WTC11 (cell line): ENCODE results near the gene NCSTN. TPM values are rescaled to one million over a fixed set of nuclear protein-coding genes. Genes with fewer than 3 reads are reported as not detected.

Source experiments
- ATAC-seq: fragments of 200-7000 bp; cut with Tn5 transposase; 2 replicates; pipeline ENCODE4 v1.10.0; 2021; ENCODE audit warnings: mild to moderate bottlenecking, moderate library complexity
- CTCF ChIA-PET: fragments of 300-600 bp; sonication (Branson Sonifier 250); formaldehyde crosslinking; loops from one replicate; lab custom pipeline; 2021; ENCODE audit warnings: antibody characterized with exemption; lab: Charles Lee
- POLR2A ChIA-PET: fragments of 350-600 bp; sonication (Branson Sonifier 250); formaldehyde crosslinking; loops from one replicate; lab custom pipeline; 2021; ENCODE audit warnings: antibody characterized with exemption; lab: Charles Lee
- DNase-seq: peaks from one replicate; pipeline ENCODE4 v3.0.0; 2021; ENCODE audit warnings: low spot score
- H3K27ac Mint-ChIP-seq: 2 replicates; pipeline ENCODE4 v1.8.0; 2021; ENCODE audit warnings: mixed read lengths
- H3K27me3 Mint-ChIP-seq: 2 replicates; pipeline ENCODE4 v1.8.0; 2021; ENCODE audit warnings: low read depth, mild to moderate bottlenecking, moderate library complexity, mixed read lengths
- H3K36me3 Mint-ChIP-seq: 2 replicates; pipeline ENCODE4 v1.8.0; 2021; ENCODE audit warnings: mixed read lengths
- H3K4me1 Mint-ChIP-seq: 2 replicates; pipeline ENCODE4 v1.8.0; 2022; ENCODE audit warnings: mixed read lengths
- H3K4me3 Mint-ChIP-seq: 2 replicates; pipeline ENCODE4 v1.8.0; 2021; ENCODE audit warnings: mild to moderate bottlenecking, moderate library complexity, mixed read lengths
- H3K9me3 Mint-ChIP-seq: 2 replicates; pipeline ENCODE4 v1.8.0; 2021; ENCODE audit warnings: mixed read lengths
- CREM ChIP-seq: sonication (generic); formaldehyde crosslinking; IDR thresholded peaks from 2 replicates; pipeline ENCODE4 v1.8.1; 2022; ENCODE audit warnings: mild to moderate bottlenecking, missing genetic modification reagents, moderate library complexity
- EMX1 ChIP-seq: fragments of 250-450 bp; sonication (Bioruptor Pico); IDR thresholded peaks from 2 replicates; pipeline ENCODE4 v1.8.0; 2021; ENCODE audit warnings: mild to moderate bottlenecking
- ETV6 ChIP-seq: sonication (generic); formaldehyde crosslinking; IDR thresholded peaks from 2 replicates; pipeline ENCODE4 v1.8.1; 2022; ENCODE audit warnings: mild to moderate bottlenecking, missing genetic modification reagents
- HMGA2 ChIP-seq: fragments of 250-450 bp; sonication (Bioruptor Pico); IDR thresholded peaks from 2 replicates; pipeline ENCODE4 v1.4.0; 2021; ENCODE audit warnings: mild to moderate bottlenecking, moderate library complexity
- KAT7 ChIP-seq: sonication (generic); formaldehyde crosslinking; IDR thresholded peaks from 2 replicates; pipeline ENCODE4 v1.8.1; 2023; ENCODE audit warnings: missing genetic modification reagents, mild to moderate bottlenecking, borderline replicate concordance
- SMAD4 ChIP-seq: sonication (generic); formaldehyde crosslinking; IDR thresholded peaks from 2 replicates; pipeline ENCODE4 v1.8.0; 2022; ENCODE audit warnings: mild to moderate bottlenecking, missing genetic modification reagents
- SOX15 ChIP-seq: fragments of 250-450 bp; sonication (Bioruptor Pico); IDR thresholded peaks from 2 replicates; pipeline ENCODE4 v1.9.0; 2021; ENCODE audit warnings: mild to moderate bottlenecking
- SP1 ChIP-seq: sonication (generic); formaldehyde crosslinking; conservative IDR thresholded peaks from 2 replicates; pipeline ENCODE4 v1.8.1; 2022; ENCODE audit warnings: missing genetic modification reagents
- TP53 ChIP-seq: sonication (generic); formaldehyde crosslinking; IDR thresholded peaks from 2 replicates; pipeline ENCODE4 v1.8.1; 2023; ENCODE audit warnings: mild to moderate bottlenecking, missing genetic modification reagents
- ZNF138 ChIP-seq: sonication (generic); formaldehyde crosslinking; conservative IDR thresholded peaks from 2 replicates; pipeline ENCODE4 v1.8.1; 2022; ENCODE audit warnings: mild to moderate bottlenecking, moderate library complexity, missing genetic modification reagents
- ZNF232 ChIP-seq: sonication (generic); formaldehyde crosslinking; IDR thresholded peaks from 2 replicates; pipeline ENCODE4 v1.8.0; 2022; ENCODE audit warnings: mild to moderate bottlenecking, missing genetic modification reagents
- ZNF317 ChIP-seq: sonication (generic); formaldehyde crosslinking; IDR thresholded peaks from 2 replicates; pipeline ENCODE4 v1.8.1; 2023; ENCODE audit warnings: low read depth, mild to moderate bottlenecking, moderate library complexity, missing genetic modification reagents, borderline replicate concordance
- ZNF416 ChIP-seq: fragments of 250-450 bp; sonication (Bioruptor Pico); IDR thresholded peaks from 2 replicates; pipeline ENCODE4 v1.9.0; 2021; ENCODE audit warnings: mild to moderate bottlenecking, inconsistent platforms
- ZNF671 ChIP-seq: fragments of 250-450 bp; sonication (Bioruptor Pico); IDR thresholded peaks from 2 replicates; pipeline ENCODE4 v1.8.0; 2021; ENCODE audit warnings: mild to moderate bottlenecking
- total RNA-seq: library from RNA; stranded (reverse); gene quantifications from 3 replicates; pipeline ENCODE4 v1.2.3, GENCODE V29; 2021
- TF ChIP-seq, protein P1 (sequence below): sonication (generic); formaldehyde crosslinking; IDR thresholded peaks from 2 replicates; pipeline ENCODE4 v1.8.1; 2023; ENCODE audit warnings: mild to moderate bottlenecking, moderate library complexity, missing genetic modification reagents
- TF ChIP-seq, protein P2 (sequence below): sonication (generic); formaldehyde crosslinking; conservative IDR thresholded peaks from 2 replicates; pipeline ENCODE4 v1.8.1; 2023; ENCODE audit warnings: mild to moderate bottlenecking, low read depth, missing genetic modification reagents, moderate library complexity
- TF ChIP-seq, protein P3 (sequence below): sonication (generic); formaldehyde crosslinking; IDR thresholded peaks from 2 replicates; pipeline ENCODE4 v1.8.1; 2023; ENCODE audit warnings: mild to moderate bottlenecking, missing genetic modification reagents
- TF ChIP-seq, protein P4 (sequence below): fragments of 250-450 bp; sonication (Bioruptor Pico); IDR thresholded peaks from 2 replicates; pipeline ENCODE4 v2.1.2; 2022; ENCODE audit warnings: mild to moderate bottlenecking, moderate library complexity
- TF ChIP-seq, protein P5 (sequence below): fragments of 250-450 bp; sonication (Bioruptor Pico); IDR thresholded peaks from 2 replicates; pipeline ENCODE4 v1.9.0; 2021; ENCODE audit warnings: moderate library complexity, mild to moderate bottlenecking, inconsistent platforms, borderline replicate concordance
- TF ChIP-seq, protein P6 (sequence below): fragments of 250-450 bp; sonication (Bioruptor Pico); conservative IDR thresholded peaks from 2 replicates; pipeline ENCODE4 v1.9.0; 2021; ENCODE audit warnings: mild to moderate bottlenecking

The NCSTN gene
- total RNA-seq, 1 experiment from 2014 or later: 72.7 TPM

DNA sequence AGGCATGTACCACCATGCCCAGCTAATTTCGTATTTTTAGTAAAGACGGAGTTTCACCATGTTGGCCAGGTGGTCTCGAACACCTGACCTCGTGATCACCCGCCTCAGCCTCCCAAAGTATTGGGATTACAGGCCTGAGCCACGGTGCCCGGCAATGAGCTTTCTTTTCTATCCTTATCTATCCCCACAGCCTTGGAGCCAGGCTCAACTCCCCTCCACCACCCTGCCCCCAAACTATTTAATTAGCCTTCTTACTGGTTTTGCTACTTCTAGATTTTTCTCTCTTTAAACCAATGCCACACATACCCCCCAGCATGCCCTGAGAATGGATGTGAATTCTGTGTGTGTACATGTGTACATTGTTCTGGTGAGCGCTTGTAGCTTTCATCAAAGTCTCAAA, 51.5 kb downstream of the NCSTN start (continued):
- TF ChIP-seq, protein P1, sequence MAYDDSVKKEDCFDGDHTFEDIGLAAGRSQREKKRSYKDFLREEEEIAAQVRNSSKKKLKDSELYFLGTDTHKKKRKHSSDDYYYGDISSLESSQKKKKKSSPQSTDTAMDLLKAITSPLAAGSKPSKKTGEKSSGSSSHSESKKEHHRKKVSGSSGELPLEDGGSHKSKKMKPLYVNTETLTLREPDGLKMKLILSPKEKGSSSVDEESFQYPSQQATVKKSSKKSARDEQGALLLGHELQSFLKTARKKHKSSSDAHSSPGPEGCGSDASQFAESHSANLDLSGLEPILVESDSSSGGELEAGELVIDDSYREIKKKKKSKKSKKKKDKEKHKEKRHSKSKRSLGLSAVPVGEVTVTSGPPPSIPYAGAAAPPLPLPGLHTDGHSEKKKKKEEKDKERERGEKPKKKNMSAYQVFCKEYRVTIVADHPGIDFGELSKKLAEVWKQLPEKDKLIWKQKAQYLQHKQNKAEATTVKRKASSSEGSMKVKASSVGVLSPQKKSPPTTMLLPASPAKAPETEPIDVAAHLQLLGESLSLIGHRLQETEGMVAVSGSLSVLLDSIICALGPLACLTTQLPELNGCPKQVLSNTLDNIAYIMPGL (CRISPR knock-in tag): no peak
- TF ChIP-seq EMX1 (no peak), TP53 (no peak)
- TF ChIP-seq, protein P2, sequence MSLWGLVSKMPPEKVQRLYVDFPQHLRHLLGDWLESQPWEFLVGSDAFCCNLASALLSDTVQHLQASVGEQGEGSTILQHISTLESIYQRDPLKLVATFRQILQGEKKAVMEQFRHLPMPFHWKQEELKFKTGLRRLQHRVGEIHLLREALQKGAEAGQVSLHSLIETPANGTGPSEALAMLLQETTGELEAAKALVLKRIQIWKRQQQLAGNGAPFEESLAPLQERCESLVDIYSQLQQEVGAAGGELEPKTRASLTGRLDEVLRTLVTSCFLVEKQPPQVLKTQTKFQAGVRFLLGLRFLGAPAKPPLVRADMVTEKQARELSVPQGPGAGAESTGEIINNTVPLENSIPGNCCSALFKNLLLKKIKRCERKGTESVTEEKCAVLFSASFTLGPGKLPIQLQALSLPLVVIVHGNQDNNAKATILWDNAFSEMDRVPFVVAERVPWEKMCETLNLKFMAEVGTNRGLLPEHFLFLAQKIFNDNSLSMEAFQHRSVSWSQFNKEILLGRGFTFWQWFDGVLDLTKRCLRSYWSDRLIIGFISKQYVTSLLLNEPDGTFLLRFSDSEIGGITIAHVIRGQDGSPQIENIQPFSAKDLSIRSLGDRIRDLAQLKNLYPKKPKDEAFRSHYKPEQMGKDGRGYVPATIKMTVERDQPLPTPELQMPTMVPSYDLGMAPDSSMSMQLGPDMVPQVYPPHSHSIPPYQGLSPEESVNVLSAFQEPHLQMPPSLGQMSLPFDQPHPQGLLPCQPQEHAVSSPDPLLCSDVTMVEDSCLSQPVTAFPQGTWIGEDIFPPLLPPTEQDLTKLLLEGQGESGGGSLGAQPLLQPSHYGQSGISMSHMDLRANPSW (CRISPR knock-in tag): no peak

DNA sequence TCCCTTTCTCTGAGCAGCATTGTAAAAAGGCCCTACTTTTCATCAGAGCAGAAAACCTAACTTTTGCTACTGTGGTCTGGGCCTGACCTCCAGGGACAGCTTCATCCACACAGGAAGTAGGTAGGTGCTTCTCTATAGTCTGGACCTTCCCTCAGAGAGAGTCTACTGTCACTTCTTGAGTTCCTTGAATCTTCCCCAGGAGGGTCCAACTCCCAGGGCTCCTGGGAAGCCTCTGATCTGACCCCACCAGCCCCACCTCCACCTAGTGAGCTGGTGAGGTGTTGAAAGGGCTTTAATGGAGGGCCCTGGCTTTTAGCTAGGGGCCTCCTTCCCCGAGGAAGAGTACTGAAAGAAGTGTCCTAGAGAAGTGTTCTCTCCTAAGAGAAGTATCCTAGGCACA, 54.5 kb downstream of the NCSTN start:
- 0 out of 2 replicates have a peak, but pooled peaks cover 3% of the 10 kb centered on the region for H3K9me3 Mint-ChIP-seq
- ATAC-seq (no peak), DNase-seq (no peak)
- H3K36me3 Mint-ChIP-seq: no peaks in the 10 kb centered on the region
- H3K27me3 Mint-ChIP-seq: no peaks in the 10 kb centered on the region; the same call in 1 of the 2 replicates
- no peak overlapping the region for H3K27ac Mint-ChIP-seq
- H3K4me1 Mint-ChIP-seq: peaks cover 30% of the 10 kb centered on the region
- H3K4me3 Mint-ChIP-seq: no peak overlapping the region
- ChIA-PET POLR2A (no interaction called here), CTCF (interaction anchor here (0.9 to 1.5 kb wide), 6 partner anchors 12 to 221 kb away, joined by 3 to 11 read pairs (median 4); no protein-coding TSS in a partner anchor)
- TF ChIP-seq SOX15 (CRISPR knock-in tag) (no peak), ETV6 (CRISPR knock-in tag) (no peak), KAT7 (CRISPR knock-in tag) (no peak), ZNF671 (no peak), ZNF232 (CRISPR knock-in tag) (no peak), SP1 (CRISPR knock-in tag) (no peak), SMAD4 (no peak), HMGA2 (CRISPR knock-in tag) (no peak), CREM (CRISPR knock-in tag) (no peak), ZNF416 (CRISPR knock-in tag) (no peak), ZNF138 (CRISPR knock-in tag) (no peak), ZNF317 (CRISPR knock-in tag) (no peak)
- TF ChIP-seq, protein P3, sequence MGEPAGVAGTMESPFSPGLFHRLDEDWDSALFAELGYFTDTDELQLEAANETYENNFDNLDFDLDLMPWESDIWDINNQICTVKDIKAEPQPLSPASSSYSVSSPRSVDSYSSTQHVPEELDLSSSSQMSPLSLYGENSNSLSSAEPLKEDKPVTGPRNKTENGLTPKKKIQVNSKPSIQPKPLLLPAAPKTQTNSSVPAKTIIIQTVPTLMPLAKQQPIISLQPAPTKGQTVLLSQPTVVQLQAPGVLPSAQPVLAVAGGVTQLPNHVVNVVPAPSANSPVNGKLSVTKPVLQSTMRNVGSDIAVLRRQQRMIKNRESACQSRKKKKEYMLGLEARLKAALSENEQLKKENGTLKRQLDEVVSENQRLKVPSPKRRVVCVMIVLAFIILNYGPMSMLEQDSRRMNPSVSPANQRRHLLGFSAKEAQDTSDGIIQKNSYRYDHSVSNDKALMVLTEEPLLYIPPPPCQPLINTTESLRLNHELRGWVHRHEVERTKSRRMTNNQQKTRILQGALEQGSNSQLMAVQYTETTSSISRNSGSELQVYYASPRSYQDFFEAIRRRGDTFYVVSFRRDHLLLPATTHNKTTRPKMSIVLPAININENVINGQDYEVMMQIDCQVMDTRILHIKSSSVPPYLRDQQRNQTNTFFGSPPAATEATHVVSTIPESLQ (CRISPR knock-in tag): no peak
- TF ChIP-seq, protein P4, sequence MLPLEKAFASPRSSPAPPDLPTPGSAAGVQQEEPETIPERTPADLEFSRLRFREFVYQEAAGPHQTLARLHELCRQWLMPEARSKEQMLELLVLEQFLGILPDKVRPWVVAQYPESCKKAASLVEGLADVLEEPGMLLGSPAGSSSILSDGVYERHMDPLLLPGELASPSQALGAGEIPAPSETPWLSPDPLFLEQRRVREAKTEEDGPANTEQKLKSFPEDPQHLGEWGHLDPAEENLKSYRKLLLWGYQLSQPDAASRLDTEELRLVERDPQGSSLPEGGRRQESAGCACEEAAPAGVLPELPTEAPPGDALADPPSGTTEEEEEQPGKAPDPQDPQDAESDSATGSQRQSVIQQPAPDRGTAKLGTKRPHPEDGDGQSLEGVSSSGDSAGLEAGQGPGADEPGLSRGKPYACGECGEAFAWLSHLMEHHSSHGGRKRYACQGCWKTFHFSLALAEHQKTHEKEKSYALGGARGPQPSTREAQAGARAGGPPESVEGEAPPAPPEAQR: no peak
- TF ChIP-seq, protein P5, sequence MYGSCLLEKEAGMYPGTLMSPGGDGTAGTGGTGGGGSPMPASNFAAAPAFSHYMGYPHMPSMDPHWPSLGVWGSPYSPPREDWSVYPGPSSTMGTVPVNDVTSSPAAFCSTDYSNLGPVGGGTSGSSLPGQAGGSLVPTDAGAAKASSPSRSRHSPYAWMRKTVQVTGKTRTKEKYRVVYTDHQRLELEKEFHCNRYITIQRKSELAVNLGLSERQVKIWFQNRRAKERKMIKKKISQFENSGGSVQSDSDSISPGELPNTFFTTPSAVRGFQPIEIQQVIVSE (CRISPR knock-in tag): no peak
- TF ChIP-seq, protein P6, sequence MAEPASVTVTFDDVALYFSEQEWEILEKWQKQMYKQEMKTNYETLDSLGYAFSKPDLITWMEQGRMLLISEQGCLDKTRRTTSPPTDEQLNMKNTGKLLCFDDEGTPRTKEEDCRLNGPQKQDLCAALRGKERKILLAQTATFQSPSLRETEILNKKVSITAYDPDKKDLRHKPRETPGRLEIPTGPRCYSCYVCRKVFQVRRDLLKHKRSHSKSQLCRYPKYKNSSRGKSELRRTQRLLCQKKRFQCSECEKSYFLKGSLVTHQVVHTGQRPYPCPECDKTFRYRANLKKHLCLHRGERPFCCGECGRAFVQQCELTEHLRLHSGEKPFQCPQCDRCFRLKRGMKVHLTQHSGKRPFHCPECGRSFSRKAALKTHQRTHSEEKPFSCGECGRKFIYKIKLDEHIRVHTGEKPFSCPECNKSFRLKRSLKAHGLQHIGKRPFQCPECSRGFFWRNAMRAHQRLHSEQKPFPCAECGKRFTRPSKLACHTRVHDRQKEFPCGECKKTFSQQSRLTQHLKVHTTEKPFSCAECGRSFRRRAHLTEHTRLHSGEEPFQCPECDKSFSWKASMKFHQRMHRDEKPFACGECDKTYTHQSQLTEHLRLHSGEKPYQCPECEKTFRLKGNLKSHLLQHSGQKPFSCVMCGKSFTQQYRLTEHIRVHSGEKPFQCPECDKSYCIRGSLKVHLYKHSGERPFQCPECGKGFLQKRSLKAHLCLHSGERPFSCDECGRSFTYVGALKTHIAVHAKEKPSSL (CRISPR knock-in tag): no peak
